Measurements from ENCODE around the gene HDAC10. TPM values are rescaled to one million over a fixed set of nuclear protein-coding genes. Genes with fewer than 3 reads are reported as not detected.
A peak's percentile ranks its signal among the peaks of the same experiment; 100 is the strongest.

The HDAC10 gene
- total RNA-seq, 1 experiment from 2014 or later, result 45.0 TPM

- no peak overlapping the region for H3K27ac ChIP-seq (ENCODE audit: insufficient read length, low read depth, low read length)
- no peaks in the 10 kb centered on the region for H3K79me2 ChIP-seq (ENCODE audit: insufficient read depth, low read length)
- H4K91ac ChIP-seq (ENCODE audit: insufficient read length, low read depth, low read length), result no peak overlapping the region
- Mint-ChIP-seq H3K4me1 (peaks cover 8 to 12% of the 10 kb centered on the region in 2 experiments), H3K36me3 (ENCODE audit: insufficient read depth in 1 of 3, low read depth in 3 of 3) (no peaks in the 10 kb centered on the region), H3K4me3 (peak overlapping the region; percentile 57 to 68), H3K27ac (no peak overlapping the region), H3K9me3 (no peaks in the 10 kb centered on the region), H3K27me3 (ENCODE audit: low read depth) (peaks cover 52% of the 10 kb centered on the region)
- no peak overlapping the region for H3T11ph ChIP-seq (ENCODE audit: low read length)
- H2AK5ac ChIP-seq (ENCODE audit: insufficient read length, low read length), result no peak overlapping the region
- no peak overlapping the region for H3K4ac ChIP-seq (ENCODE audit: low read depth, low read length)
- H2BK20ac ChIP-seq (ENCODE audit: low read depth, low read length, poor library complexity, severe bottlenecking), result no peak overlapping the region
- H3K9me3 ChIP-seq (ENCODE audit: control insufficient read depth, low read depth, low read length), result no peaks in the 10 kb centered on the region
- H2BK5ac ChIP-seq (ENCODE audit: insufficient read length, low read length), result no peak overlapping the region
- DNase-seq, result no peak
- H2AFZ ChIP-seq (ENCODE audit: low read length), result no peak overlapping the region
- no peaks in the 10 kb centered on the region for H3K27me3 ChIP-seq (ENCODE audit: insufficient read depth, low read length)
- H3K56ac ChIP-seq (ENCODE audit: insufficient read length, low read depth, low read length), result no peak overlapping the region
- H4K5ac ChIP-seq (ENCODE audit: insufficient read length, low read depth, low read length), result no peak overlapping the region
- H3K79me1 ChIP-seq (ENCODE audit: insufficient read depth, low read depth, low read length, poor library complexity, severe bottlenecking), result no peaks in the 10 kb centered on the region
- no peak overlapping the region for H3K9ac ChIP-seq (ENCODE audit: extremely low read depth, insufficient read length, low read length)
- H2BK120ac ChIP-seq (ENCODE audit: low read depth, low read length, poor library complexity, severe bottlenecking), result no peak overlapping the region
- H3K23ac ChIP-seq (ENCODE audit: insufficient read length, low read depth, low read length), result no peak overlapping the region
- peak overlapping the region; percentile 59 for H3K4me2 ChIP-seq (ENCODE audit: insufficient read depth, insufficient read length, low read length)
- H4K20me1 ChIP-seq (ENCODE audit: control insufficient read depth, insufficient read depth, insufficient read length), result no peaks in the 10 kb centered on the region
- no peak overlapping the region for H3K18ac ChIP-seq (ENCODE audit: insufficient read length, low read depth, low read length)
- TF ChIP-seq CTCF (conservative IDR thresholded peaks at IDR 0.05), result no peak
- no peak overlapping the region for H2BK12ac ChIP-seq (ENCODE audit: insufficient read length, low read depth, low read length)
- H3K4me1 ChIP-seq (ENCODE audit: insufficient read depth, low read length), result no peaks in the 10 kb centered on the region
- H4K8ac ChIP-seq (replicated peaks; ENCODE audit: insufficient read length, low read depth, low read length), result no peak overlapping the region
- peaks cover 8% of the 10 kb centered on the region for H3K23me2 ChIP-seq (ENCODE audit: insufficient read length, low read depth, low read length, poor library complexity, severe bottlenecking)
- no CpG with 5 or more reads among the region's 92 CpGs for WGBS (ENCODE audit: extremely low coverage, insufficient read length, low lambda C conversion rate)
- peak overlapping the region; percentile 64; the same call in 1 of the 2 replicates for H3K14ac ChIP-seq (ENCODE audit: insufficient read depth, low read length)
- H2BK15ac ChIP-seq (ENCODE audit: low read depth, low read length), result no peak overlapping the region
Measured at GRCh38 chr22:50260801-50261614, 9.9 kb upstream of the HDAC10 start.

All from H9 (cell line).